Retinal pigment epithelial cell (primary cell): ENCODE data around the gene F7.
A peak's percentile ranks its signal among the peaks of the same experiment; 100 is the strongest.

Experiments
- DNase-seq: peaks from one replicate; pipeline ENCODE4 v3.0.0-alpha.2; 2010; ENCODE audit warnings: low read depth
- H3K4me3 ChIP-seq: 2 replicates; pipeline ENCODE4 v1.5.1; 2011; ENCODE audit warnings: mild to moderate bottlenecking, low read length, control low read depth, moderate library complexity
- CTCF ChIP-seq: conservative IDR thresholded peaks from 2 replicates; pipeline ENCODE4 v1.5.1; 2011; ENCODE audit warnings: low read depth, low read length, control low read depth, inconsistent platforms

The F7 gene

GRCh38 chr13:113121183-113121927, 15.8 kb downstream of the F7 start:
- H3K4me3 ChIP-seq, result no peak overlapping the region
- no peak for DNase-seq
- TF ChIP-seq CTCF, result no peak

- H3K4me3 ChIP-seq, result no peak overlapping the region
- DNase-seq, result no peak
- no peak for TF ChIP-seq CTCF
These were observed 16.4 kb downstream of the F7 start for GRCh38 chr13:113121928-113122471.

GRCh38 chr13:113122550-113123225, 17.1 kb downstream of the F7 start, which contains the start of gene F10:
TSS of gene F10 (plus strand) at chr13:113122799. CDS start at chr13:113122856, 57 bp downstream.
- H3K4me3 ChIP-seq, result peak within 1 kb of the TSS; percentile 24
- DNase-seq, result peak; percentile 17
- no peak for TF ChIP-seq CTCF

GRCh38 chr13:113123226-113124201, 17.9 kb downstream of the F7 start:
- no peak for DNase-seq
- TF ChIP-seq CTCF, result peak; percentile 39
- H3K4me3 ChIP-seq, result no peak overlapping the region

- TF ChIP-seq CTCF, result no peak
- H3K4me3 ChIP-seq, result no peak overlapping the region
These were observed 18.8 kb downstream of the F7 start for GRCh38 chr13:113124211-113124970.

More at GRCh38 chr13:113124211-113124970, 18.8 kb downstream of the F7 start:
- DNase-seq, result no peak
